NCI-H526 (cell line): Measurements from ENCODE around the gene RHBDD1.

Experiments used
- DNase-seq, 2 experiments: peaks; one replicate each; lab custom pipeline; 2025; lab: John Stamatoyannopoulos, UW

Gene RHBDD1

DNA sequence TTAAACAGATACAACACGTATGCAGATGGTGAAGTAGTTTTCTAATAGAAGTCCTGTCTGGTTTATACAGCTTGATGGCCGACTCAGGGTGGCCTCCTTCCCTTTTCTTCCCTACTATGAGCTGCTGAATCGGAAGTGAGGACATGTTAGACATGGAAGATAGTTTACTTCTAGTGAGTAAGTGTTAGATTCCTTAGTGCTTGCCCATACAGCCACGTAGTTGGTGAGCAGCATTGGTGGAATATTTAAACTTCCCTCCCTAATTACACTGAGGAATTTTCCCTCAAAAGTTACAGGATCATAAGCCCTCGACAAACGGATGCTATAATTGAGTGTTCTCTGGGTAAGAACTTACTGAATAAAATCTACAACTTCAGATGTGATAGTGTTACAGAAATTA is 52.1 kb downstream of the RHBDD1 start:
- DNase-seq = no peak

DNA sequence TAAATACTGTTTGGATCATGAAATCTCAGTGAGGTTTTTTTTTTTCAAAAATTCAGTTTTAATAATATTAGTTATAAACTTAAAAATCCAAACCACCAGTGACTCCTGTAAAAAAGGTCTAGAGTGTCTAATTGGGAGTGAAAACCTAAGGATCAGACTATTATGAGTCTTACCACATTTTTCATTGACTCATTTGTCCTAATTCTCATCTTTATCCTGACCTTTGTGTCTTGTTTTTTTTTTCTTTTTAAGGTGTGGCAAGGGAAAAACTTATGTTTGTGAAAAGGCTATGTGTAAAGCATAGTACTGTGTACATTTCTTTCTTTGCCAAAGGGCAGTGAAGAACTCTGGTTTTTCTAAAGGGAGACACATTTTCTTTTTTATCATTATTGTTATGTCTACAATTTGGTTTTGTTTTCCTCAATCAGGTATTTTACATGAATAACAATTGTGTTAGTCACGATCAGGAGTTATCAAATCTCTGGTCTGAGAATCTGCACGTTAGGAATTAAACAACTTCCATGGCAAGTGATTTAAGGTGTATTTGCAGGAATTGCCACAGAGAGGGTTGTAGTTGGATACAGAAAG is 52.6 kb downstream of the RHBDD1 start:
- no peak for DNase-seq

DNA sequence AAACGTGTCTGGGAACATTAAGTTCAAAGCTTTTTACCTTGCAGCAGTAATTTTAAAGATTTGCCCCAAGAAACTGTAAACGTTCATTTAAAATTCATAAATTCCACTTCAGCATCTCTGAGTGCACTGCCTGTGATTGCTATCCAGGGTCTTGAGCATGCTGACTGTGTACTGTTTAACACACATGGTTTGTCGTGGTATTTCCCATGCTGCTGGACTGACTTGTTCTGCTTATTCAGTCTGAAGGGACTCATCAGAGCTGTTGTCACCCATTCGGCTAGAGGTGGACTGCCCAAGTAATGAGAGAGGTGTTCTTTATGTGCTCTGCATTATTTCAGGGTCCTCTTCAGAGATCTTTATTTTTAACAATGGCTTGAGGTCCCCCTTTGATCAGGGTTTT is 53.1 kb downstream of the RHBDD1 start:
- DNase-seq = no peak

- no peak for DNase-seq
Observed at GRCh38 chr2:226890286-226890685, 54.4 kb downstream of the RHBDD1 start.

GRCh38 chr2:226891780-226892590 is 56.1 kb downstream of the RHBDD1 start:
- DNase-seq = no peak

- DNase-seq = no peak
Observed at GRCh38 chr2:226892729-226893128, 56.9 kb downstream of the RHBDD1 start.

GRCh38 chr2:226893216-226893615 is 57.4 kb downstream of the RHBDD1 start:
- no peak for DNase-seq

DNA sequence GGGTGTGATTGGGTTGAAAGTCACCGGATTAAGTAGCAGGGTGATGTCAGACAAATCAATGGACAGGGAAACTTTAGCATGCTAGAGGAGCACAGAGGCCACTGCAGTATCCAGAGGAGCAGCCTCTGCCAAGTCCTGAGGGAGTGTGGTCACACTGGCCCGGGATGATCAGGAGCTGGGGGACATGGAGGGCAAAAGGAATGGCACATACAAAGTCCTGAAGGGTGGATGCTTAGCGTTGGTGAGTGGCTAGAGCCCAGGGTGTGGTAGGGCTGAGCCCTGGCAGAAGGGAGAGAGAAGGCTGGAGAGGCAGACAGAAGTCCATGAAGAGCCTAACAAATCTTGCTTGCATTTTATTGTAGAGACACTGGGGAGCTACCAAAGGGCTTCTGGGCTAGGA is 58.9 kb downstream of the RHBDD1 start:
- no peak for DNase-seq

- no peak for DNase-seq
Observed at GRCh38 chr2:226895579-226895978, 59.7 kb downstream of the RHBDD1 start.

- DNase-seq = no peak
Observed at GRCh38 chr2:226898121-226898520, 62.3 kb downstream of the RHBDD1 start.

DNA sequence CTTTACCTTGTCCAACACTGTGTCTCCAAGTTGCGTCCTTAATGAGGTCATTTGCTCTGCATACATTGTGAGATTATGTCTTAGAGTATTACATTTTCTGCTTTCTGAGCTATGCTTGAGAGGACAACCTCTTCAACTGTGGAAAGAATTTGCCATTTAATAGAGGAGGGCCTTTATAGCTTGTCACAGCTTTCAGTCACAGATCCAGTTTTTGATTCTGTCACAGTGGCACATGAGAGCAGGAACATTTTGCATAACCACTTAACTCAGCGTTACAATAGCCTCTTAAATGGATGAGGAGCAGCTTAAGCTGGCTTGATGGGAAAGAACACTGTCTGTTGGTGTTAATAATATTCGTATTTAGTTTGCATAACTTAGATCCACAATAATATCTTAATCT is 63.0 kb downstream of the RHBDD1 start:
- peak; percentile 39 to 54 for DNase-seq

GRCh38 chr2:226902041-226902966 is 66.5 kb downstream of the RHBDD1 start:
- no peak for DNase-seq

GRCh38 chr2:226903179-226903578 is 67.3 kb downstream of the RHBDD1 start:
- no peak for DNase-seq

GRCh38 chr2:226904592-226904991 is 68.7 kb downstream of the RHBDD1 start:
- DNase-seq = no peak

DNA sequence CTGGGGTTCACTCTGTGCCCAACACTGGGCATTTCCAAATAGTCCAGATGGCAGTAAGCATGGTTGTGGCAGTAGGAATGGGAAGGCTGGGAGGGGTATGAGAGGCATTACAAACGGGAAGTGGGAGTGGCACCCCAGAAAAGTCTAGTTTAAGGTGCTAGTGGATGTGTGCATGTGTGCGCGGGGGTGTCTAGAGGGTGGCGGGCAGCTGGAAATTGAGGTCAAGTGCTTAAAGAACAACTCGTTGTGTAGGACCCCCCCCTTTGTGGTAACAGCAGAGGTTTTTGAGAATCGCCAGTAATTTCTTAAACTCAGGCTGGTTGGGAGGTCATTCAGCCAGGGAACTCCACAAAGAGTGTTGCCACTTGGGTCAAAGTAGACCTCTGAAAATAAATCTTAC is 69.9 kb downstream of the RHBDD1 start:
- DNase-seq = no peak

- no peak for DNase-seq
Observed at GRCh38 chr2:226906163-226906693, 70.4 kb downstream of the RHBDD1 start.

- DNase-seq = no peak
Observed at GRCh38 chr2:226909126-226909525, 73.3 kb downstream of the RHBDD1 start.

DNA sequence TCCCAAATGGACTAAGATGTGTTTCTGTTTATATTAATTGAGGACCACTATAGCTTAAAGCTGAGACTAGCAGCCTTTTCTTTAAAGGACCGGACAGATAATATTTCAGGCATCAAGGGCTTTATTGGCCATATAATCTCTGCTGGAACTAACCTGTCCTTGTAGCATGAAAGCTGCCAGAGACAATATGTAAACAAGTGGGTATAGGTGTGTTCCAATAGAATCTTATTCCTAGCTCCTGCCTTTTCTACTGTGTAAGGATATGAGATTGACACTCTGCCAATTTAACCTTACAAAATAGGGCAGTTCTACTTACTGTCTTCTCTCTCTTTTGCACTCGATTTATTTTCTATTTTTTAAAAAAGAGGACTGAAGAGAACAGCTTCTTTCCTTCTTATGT is 74.0 kb downstream of the RHBDD1 start:
- no peak for DNase-seq

GRCh38 chr2:226910384-226910783 is 74.5 kb downstream of the RHBDD1 start:
- DNase-seq = no peak

- DNase-seq = no peak
Observed at GRCh38 chr2:226911932-226912331, 76.1 kb downstream of the RHBDD1 start.

DNA sequence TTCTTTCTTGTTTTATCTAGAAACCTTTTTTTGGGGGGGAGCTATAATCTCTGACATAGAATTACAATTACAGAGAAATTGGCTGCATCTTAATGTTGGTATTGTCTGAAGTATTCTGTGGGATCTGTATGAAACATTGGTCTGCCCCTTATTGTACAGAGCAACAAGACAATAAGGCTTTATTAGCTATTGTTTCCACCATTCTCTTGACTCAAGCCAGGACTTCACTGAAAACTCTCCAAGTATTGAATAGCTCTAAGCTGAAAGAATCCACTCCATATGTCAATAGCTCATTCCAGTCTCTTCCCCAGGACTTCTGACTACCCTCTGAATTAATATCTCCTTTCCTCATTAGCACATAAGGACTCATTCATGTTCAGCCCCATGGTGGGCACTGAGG is 77.8 kb downstream of the RHBDD1 start:
- DNase-seq = no peak

DNA sequence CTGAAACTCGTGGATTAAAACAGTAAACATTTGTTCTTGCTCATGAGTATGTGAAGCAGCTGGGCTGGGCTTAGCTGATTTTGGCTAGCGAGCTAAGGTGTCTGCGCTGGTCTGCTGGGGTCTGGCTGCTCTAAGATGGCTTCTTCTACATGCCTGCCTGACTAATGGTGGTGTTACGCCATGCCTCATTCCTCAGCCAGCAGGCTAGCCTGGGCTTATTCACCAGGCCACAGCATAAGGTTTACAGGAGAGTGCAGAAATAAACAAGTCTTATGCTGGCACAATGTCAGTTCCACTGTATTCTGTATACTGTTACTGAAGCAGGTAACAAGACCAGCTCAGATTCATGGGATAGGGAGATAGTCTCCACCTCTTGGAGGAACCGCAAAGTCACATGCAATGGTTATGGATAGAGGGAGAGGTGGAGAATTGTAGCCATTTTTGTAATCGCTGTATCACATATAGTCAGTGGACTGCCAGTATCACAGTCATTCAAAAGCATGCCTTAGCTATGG is 80.0 kb downstream of the RHBDD1 start:
- DNase-seq = no peak
